Measurements from ENCODE around the gene RXRB.
"Not testable (repeated sequence)": the region's sequence is repeated elsewhere in the genome, so short reads cannot be mapped to it uniquely, and the experiment has no call there.

RXRB gene

DNA sequence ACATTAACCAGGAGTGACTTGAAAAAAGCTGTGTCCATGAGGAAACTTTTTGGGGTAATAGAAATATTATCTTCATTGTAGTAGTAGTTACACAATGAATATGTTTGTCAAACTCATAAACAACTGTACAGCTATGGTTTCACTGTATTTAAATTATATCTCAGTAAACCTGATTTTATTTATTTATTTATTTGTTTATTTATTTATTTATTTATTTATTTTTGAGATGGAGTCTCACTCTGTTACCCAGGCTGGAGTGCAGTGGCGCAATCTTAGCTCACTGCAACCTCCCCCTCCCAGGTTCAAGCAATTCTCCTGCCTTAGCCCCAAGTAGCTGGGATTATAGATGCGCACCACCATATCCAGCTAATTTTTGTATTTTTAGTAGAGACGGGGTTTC is 49.9 kb downstream of the RXRB start:
- H3K27me3 ChIP-seq (ENCODE audit: low read depth, low read length); H3K4me1 ChIP-seq (ENCODE audit: control insufficient read depth in 1 of 2, insufficient read depth in 2 of 2, low read length in 2 of 2); H3K9me3 ChIP-seq (ENCODE audit: control insufficient read depth in 1 of 2, low read length in 2 of 2); H3K27ac ChIP-seq (ENCODE audit: low read length); H3K36me3 ChIP-seq (ENCODE audit: control insufficient read depth in 1 of 2, insufficient read depth in 2 of 2, low read length in 2 of 2); H3K4me3 ChIP-seq (ENCODE audit: low read depth in 1 of 2, low read length in 2 of 2): not testable (repeated sequence)

DNA sequence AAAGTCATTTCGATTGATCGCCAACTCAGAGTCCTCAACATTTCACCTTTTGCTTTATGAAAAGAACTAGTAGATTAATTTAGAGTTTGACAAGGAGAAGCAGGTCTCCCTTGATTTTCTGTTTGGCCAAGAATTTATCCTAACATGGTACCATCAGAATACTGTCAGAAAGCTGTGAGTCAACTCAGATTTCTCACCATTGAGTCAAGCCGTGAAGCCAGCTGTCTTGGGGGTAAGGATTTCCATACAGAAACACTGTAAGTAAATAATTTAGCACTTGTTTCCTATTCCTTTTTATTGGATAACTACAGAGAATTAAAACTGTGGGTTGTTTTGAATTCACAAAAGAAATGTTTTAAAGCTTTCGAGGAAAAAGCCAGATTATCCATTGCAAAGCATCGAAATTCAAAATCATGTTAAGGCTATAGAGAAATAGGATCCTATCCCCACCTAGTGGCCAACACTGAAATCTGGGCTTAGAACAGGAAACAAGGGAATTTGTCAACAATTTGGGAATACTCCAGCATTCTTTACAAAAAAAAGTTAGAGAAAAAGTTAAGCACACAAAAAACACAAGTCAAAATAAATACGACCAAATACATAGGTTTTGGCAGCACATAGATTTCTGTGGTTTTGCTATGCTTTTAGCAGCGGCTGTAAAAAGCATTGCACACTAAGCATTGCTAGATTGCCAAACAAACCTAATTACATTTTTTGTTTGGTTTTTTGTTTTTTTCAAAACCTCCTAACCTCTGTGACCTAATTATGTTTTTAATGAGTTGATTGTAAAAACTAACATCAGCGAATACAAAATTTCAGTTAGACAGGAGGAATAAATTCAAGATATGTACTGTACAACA is 52.4 kb downstream of the RXRB start:
- no peak overlapping the region for H3K4me3 ChIP-seq (ENCODE audit: low read depth in 1 of 2, low read length in 2 of 2)
- no peaks in the 10 kb centered on the region for H3K9me3 ChIP-seq (ENCODE audit: control insufficient read depth in 1 of 2, low read length in 2 of 2)
- no peaks in the 10 kb centered on the region for H3K4me1 ChIP-seq (ENCODE audit: control insufficient read depth in 1 of 2, insufficient read depth in 2 of 2, low read length in 2 of 2)
- H3K36me3 ChIP-seq (ENCODE audit: control insufficient read depth in 1 of 2, insufficient read depth in 2 of 2, low read length in 2 of 2), result no peaks in the 10 kb centered on the region
- no peak overlapping the region for H3K27ac ChIP-seq (ENCODE audit: low read length)
- no peaks in the 10 kb centered on the region for H3K27me3 ChIP-seq (ENCODE audit: low read depth, low read length)

DNA sequence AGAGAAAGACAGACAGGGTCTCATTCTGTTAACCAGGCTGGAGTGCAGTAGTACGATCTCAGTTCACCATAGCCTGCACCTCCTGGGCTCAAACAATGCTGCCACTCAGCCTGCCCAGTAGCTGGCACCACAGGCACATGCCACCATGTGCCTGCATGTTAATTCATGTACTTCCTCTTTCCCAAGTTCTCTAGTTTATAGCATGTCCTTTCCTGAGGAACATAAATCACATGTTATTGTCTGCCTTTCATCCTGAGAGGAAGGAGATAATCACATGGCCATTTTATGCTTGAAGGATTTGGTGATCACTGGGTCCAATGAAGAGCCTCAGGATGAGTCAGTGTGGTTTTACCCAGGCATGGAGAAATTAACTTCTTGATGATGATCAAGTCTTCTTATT is 56.1 kb downstream of the RXRB start:
- H3K9me3 ChIP-seq (ENCODE audit: control insufficient read depth in 1 of 2, low read length in 2 of 2), result no peaks in the 10 kb centered on the region
- no peak overlapping the region for H3K27ac ChIP-seq (ENCODE audit: low read length)
- H3K4me1 ChIP-seq (ENCODE audit: control insufficient read depth in 1 of 2, insufficient read depth in 2 of 2, low read length in 2 of 2), result no peaks in the 10 kb centered on the region
- no peak overlapping the region for H3K4me3 ChIP-seq (ENCODE audit: low read depth in 1 of 2, low read length in 2 of 2)
- H3K36me3 ChIP-seq (ENCODE audit: control insufficient read depth in 1 of 2, insufficient read depth in 2 of 2, low read length in 2 of 2), result no peaks in the 10 kb centered on the region
- H3K27me3 ChIP-seq (ENCODE audit: low read depth, low read length), result no peaks in the 10 kb centered on the region

Measured in muscle layer of duodenum (tissue), 2 donors.